Cardiac fibroblast (primary cell): Measurements from ENCODE around the gene COL18A1.

Source experiments
- DNase-seq, 2 donors: peaks; one replicate each; pipeline versions ENCODE4 v3.0.0 to v3.0.0-alpha.2; 2010; ENCODE audit warnings: low read depth in 2 of 2
- H3K4me3 ChIP-seq, 2 donors: replicated peaks in 1 of 2; 1 replicate in 1 of 2; 2 replicates in 1 of 2; pipeline ENCODE4 v1.5.1; 2011; ENCODE audit warnings: low read depth in 2 of 2, low read length in 2 of 2, mild to moderate bottlenecking in 2 of 2, moderate library complexity in 1 of 2
- CTCF ChIP-seq: IDR thresholded peaks from one replicate; pipeline ENCODE4 v1.5.1; 2011; ENCODE audit warnings: low read depth, mild to moderate bottlenecking, low read length, inconsistent platforms

Gene COL18A1

GRCh38 chr21:45410865-45411809 lies 6.2 kb downstream of the COL18A1 start:
- no peak for TF ChIP-seq CTCF
- peak in 1 of 2 donors; percentile 60 for DNase-seq
- no peak overlapping the region for H3K4me3 ChIP-seq

GRCh38 chr21:45411810-45412206 lies 6.8 kb downstream of the COL18A1 start:
- no peak for DNase-seq

GRCh38 chr21:45412491-45412890 lies 7.5 kb downstream of the COL18A1 start:
- no peak for DNase-seq
- no peak overlapping the region for H3K4me3 ChIP-seq
- TF ChIP-seq CTCF: no peak

More at GRCh38 chr21:45411810-45412206, 6.8 kb downstream of the COL18A1 start:
- no peak for TF ChIP-seq CTCF
- H3K4me3 ChIP-seq: no peak overlapping the region

GRCh38 chr21:45412909-45413611 lies 8.1 kb downstream of the COL18A1 start:
- peak in 1 of 2 donors; percentile 44 for DNase-seq
- TF ChIP-seq CTCF: no peak
- no peak overlapping the region for H3K4me3 ChIP-seq

GRCh38 chr21:45413922-45414321 lies 9.0 kb downstream of the COL18A1 start:
- TF ChIP-seq CTCF: no peak
- no peak overlapping the region for H3K4me3 ChIP-seq
- no peak for DNase-seq

- no peak overlapping the region for H3K4me3 ChIP-seq
- DNase-seq: no peak
- TF ChIP-seq CTCF: no peak
Measured at GRCh38 chr21:45414396-45415187, 9.6 kb downstream of the COL18A1 start.
